ENCODE results near the gene LRRC58.

Gene LRRC58

GRCh38 chr3:120368172-120368571 is 19.0 kb upstream of the LRRC58 start:
- no peaks in the 10 kb centered on the region for H3K27me3 ChIP-seq (ENCODE audit: control insufficient read depth, insufficient read depth, low read length)
- no peak overlapping the region for H3K4me3 ChIP-seq (ENCODE audit: low read length)
- no CpG with 5 or more reads among the region's 3 CpGs for WGBS (ENCODE audit: insufficient coverage, insufficient read length)
- H3K9me3 ChIP-seq (ENCODE audit: control insufficient read depth, insufficient read depth, low read length) = no peaks in the 10 kb centered on the region
- no peak for DNase-seq (ENCODE audit: low read depth, low spot score)
- H3K4me1 ChIP-seq (ENCODE audit: control insufficient read depth, insufficient read depth, low read length) = no peaks in the 10 kb centered on the region
- H3K27ac ChIP-seq (ENCODE audit: low read length) = no peak overlapping the region
- H3K36me3 ChIP-seq (ENCODE audit: control insufficient read depth, insufficient read depth, low read length) = no peaks in the 10 kb centered on the region

- Histone ChIP-seq H3K27ac (ENCODE audit: low read length) (no peak overlapping the region), H3K4me1 (ENCODE audit: control insufficient read depth, insufficient read depth, low read length) (no peaks in the 10 kb centered on the region), H3K9me3 (ENCODE audit: control insufficient read depth, insufficient read depth, low read length) (no peaks in the 10 kb centered on the region), H3K4me3 (ENCODE audit: low read length) (no peak overlapping the region), H3K27me3 (ENCODE audit: control insufficient read depth, insufficient read depth, low read length) (no peaks in the 10 kb centered on the region), H3K36me3 (ENCODE audit: control insufficient read depth, insufficient read depth, low read length) (no peaks in the 10 kb centered on the region)
- DNase-seq (ENCODE audit: low read depth, low spot score) = no peak
- WGBS (ENCODE audit: insufficient coverage, insufficient read length) = no CpG with 5 or more reads among the region's 1 CpG
Observed at GRCh38 chr3:120364821-120365220, 15.7 kb upstream of the LRRC58 start.

DNA sequence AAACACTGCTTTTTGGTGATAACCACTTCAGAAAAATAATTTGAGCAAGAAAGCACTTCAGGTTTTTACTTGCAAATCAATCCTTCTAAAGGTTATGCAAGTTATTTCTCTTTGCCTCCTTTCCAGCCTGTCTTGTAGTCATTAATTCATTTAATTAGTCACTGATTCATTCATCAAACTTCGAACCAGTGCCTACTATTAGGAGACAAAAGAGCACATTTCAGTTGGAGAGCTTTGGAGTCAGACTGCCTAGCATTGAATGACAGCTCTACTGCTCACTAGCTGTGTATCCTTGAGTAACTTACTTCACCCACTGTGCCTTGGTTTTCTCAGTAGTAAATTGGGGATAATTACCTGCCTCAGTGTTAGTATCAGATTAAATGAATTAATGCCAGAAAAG is 14.9 kb upstream of the LRRC58 start:
- H3K36me3 ChIP-seq (ENCODE audit: control insufficient read depth, insufficient read depth, low read length) = no peaks in the 10 kb centered on the region
- no peak overlapping the region for H3K27ac ChIP-seq (ENCODE audit: low read length)
- DNase-seq (ENCODE audit: low read depth, low spot score) = no peak
- H3K4me3 ChIP-seq (ENCODE audit: low read length) = no peak overlapping the region
- H3K9me3 ChIP-seq (ENCODE audit: control insufficient read depth, insufficient read depth, low read length) = no peaks in the 10 kb centered on the region
- no peaks in the 10 kb centered on the region for H3K27me3 ChIP-seq (ENCODE audit: control insufficient read depth, insufficient read depth, low read length)
- no peaks in the 10 kb centered on the region for H3K4me1 ChIP-seq (ENCODE audit: control insufficient read depth, insufficient read depth, low read length)
- WGBS (ENCODE audit: insufficient coverage, insufficient read length) = no CpG with 5 or more reads among the region's 1 CpG

DNA sequence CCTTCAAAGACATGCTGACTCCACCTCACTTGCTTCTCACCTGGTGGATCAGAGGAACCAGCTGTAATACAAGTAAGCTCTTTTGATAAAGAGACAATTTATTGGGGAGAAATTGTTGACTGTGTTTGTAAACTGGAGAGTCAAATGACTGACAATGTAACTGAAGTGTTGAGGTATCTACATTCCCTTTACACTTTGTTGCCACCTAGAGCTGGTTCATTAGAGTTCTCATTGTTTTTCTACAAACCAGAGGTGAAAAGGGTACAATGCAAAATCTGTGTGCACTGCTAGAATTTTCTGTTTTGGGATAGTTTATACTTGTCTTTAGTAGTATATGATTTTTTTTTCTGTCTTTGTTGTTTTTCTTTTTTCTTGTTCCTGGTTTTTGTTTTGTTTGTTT is 8.7 kb upstream of the LRRC58 start:
- H3K4me3 ChIP-seq (ENCODE audit: low read length) = no peak overlapping the region
- no peak overlapping the region for H3K27ac ChIP-seq (ENCODE audit: low read length)
- no peaks in the 10 kb centered on the region for H3K36me3 ChIP-seq (ENCODE audit: control insufficient read depth, insufficient read depth, low read length)
- no peaks in the 10 kb centered on the region for H3K4me1 ChIP-seq (ENCODE audit: control insufficient read depth, insufficient read depth, low read length)
- H3K9me3 ChIP-seq (ENCODE audit: control insufficient read depth, insufficient read depth, low read length) = no peaks in the 10 kb centered on the region
- no peak for DNase-seq (ENCODE audit: low read depth, low spot score)
- no peaks in the 10 kb centered on the region for H3K27me3 ChIP-seq (ENCODE audit: control insufficient read depth, insufficient read depth, low read length)

DNA sequence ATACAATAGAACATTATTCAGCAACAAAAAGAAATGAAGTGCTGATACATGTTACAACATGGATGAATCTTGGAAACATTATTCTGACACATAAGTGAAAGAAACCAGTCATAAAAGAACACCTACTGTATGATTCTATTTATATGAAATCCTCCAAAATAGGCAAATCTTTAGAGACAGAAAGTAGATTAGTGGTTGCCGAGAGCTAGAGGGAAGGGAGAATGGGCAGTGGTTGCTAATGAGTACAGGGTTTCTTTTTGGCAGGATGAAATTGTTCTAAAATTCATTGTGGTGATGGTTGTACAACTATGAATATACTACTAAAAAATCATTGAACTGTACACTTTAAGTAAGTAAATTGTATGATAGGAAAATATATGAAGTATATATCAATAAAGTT is 6.3 kb upstream of the LRRC58 start:
- no peak for DNase-seq (ENCODE audit: low read depth, low spot score)
- no peaks in the 10 kb centered on the region for H3K27me3 ChIP-seq (ENCODE audit: control insufficient read depth, insufficient read depth, low read length)
- H3K27ac ChIP-seq (ENCODE audit: low read length) = no peak overlapping the region
- no peaks in the 10 kb centered on the region for H3K36me3 ChIP-seq (ENCODE audit: control insufficient read depth, insufficient read depth, low read length)
- H3K4me1 ChIP-seq (ENCODE audit: control insufficient read depth, insufficient read depth, low read length) = no peaks in the 10 kb centered on the region
- no peaks in the 10 kb centered on the region for H3K9me3 ChIP-seq (ENCODE audit: control insufficient read depth, insufficient read depth, low read length)
- H3K4me3 ChIP-seq (ENCODE audit: low read length) = no peak overlapping the region
- no CpG with 5 or more reads among the region's 1 CpG for WGBS (ENCODE audit: insufficient coverage, insufficient read length)

DNA sequence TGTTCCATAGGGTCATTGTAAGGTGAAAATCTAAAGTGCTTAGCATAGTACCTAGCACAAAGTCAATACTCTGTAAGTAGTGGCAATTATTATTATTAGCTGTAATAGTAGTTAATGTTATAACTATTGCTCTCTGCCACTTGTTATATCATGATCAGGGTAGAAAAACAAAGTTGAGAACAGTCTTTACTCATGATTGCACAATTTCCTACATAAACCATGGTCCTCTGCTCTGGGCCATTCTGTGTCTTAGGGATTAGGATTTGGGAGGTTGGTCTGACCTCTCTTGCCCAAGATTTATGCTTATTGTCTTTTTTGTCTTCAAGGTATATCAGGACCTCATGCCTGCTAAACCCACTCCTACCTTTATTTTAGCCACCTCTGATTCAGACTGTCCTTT is 4.3 kb upstream of the LRRC58 start:
- no peaks in the 10 kb centered on the region for H3K27me3 ChIP-seq (ENCODE audit: control insufficient read depth, insufficient read depth, low read length)
- no peak overlapping the region for H3K4me3 ChIP-seq (ENCODE audit: low read length)
- no peaks in the 10 kb centered on the region for H3K9me3 ChIP-seq (ENCODE audit: control insufficient read depth, insufficient read depth, low read length)
- H3K4me1 ChIP-seq (ENCODE audit: control insufficient read depth, insufficient read depth, low read length) = no peaks in the 10 kb centered on the region
- no peaks in the 10 kb centered on the region; the same call in 1 of the 2 replicates for H3K36me3 ChIP-seq (ENCODE audit: control insufficient read depth, insufficient read depth, low read length)
- DNase-seq (ENCODE audit: low read depth, low spot score) = no peak
- H3K27ac ChIP-seq (ENCODE audit: low read length) = no peak overlapping the region

- H3K4me3 ChIP-seq (ENCODE audit: low read length) = no peak overlapping the region
- no peaks in the 10 kb centered on the region; the same call in 1 of the 2 replicates for H3K36me3 ChIP-seq (ENCODE audit: control insufficient read depth, insufficient read depth, low read length)
- no peaks in the 10 kb centered on the region for H3K9me3 ChIP-seq (ENCODE audit: control insufficient read depth, insufficient read depth, low read length)
- DNase-seq (ENCODE audit: low read depth, low spot score) = no peak
- no peaks in the 10 kb centered on the region for H3K27me3 ChIP-seq (ENCODE audit: control insufficient read depth, insufficient read depth, low read length)
- H3K27ac ChIP-seq (ENCODE audit: low read length) = no peak overlapping the region
- no CpG with 5 or more reads among the region's 4 CpGs for WGBS (ENCODE audit: insufficient coverage, insufficient read length)
- H3K4me1 ChIP-seq (ENCODE audit: control insufficient read depth, insufficient read depth, low read length) = no peaks in the 10 kb centered on the region
Observed at GRCh38 chr3:120352017-120352416, 2.9 kb upstream of the LRRC58 start.

GRCh38 chr3:120350401-120350941 is 1.3 kb upstream of the LRRC58 start:
- Histone ChIP-seq H3K4me3 (ENCODE audit: low read length) (no peak overlapping the region), H3K27me3 (ENCODE audit: control insufficient read depth, insufficient read depth, low read length) (no peaks in the 10 kb centered on the region), H3K27ac (ENCODE audit: low read length) (no peak overlapping the region), H3K9me3 (ENCODE audit: control insufficient read depth, insufficient read depth, low read length) (no peaks in the 10 kb centered on the region), H3K36me3 (ENCODE audit: control insufficient read depth, insufficient read depth, low read length) (no peaks in the 10 kb centered on the region; the same call in 1 of the 2 replicates), H3K4me1 (ENCODE audit: control insufficient read depth, insufficient read depth, low read length) (no peaks in the 10 kb centered on the region)
- WGBS (ENCODE audit: insufficient coverage, insufficient read length) = 100% methylated on average over 1 of the region's 8 CpGs
- no peak for DNase-seq (ENCODE audit: low read depth, low spot score)

- no CpG with 5 or more reads among the region's 6 CpGs for WGBS (ENCODE audit: insufficient coverage, insufficient read length)
- Histone ChIP-seq H3K4me1 (ENCODE audit: control insufficient read depth, insufficient read depth, low read length) (no peaks in the 10 kb centered on the region), H3K4me3 (ENCODE audit: low read length) (peak overlapping the region; percentile 82; the same call in 1 of the 2 replicates), H3K9me3 (ENCODE audit: control insufficient read depth, insufficient read depth, low read length) (no peaks in the 10 kb centered on the region), H3K36me3 (ENCODE audit: control insufficient read depth, insufficient read depth, low read length) (no peaks in the 10 kb centered on the region; the same call in 1 of the 2 replicates), H3K27me3 (ENCODE audit: control insufficient read depth, insufficient read depth, low read length) (no peaks in the 10 kb centered on the region), H3K27ac (ENCODE audit: low read length) (no peak overlapping the region)
- DNase-seq (ENCODE audit: low read depth, low spot score) = no peak
Observed at GRCh38 chr3:120349855-120350125, 636 bp upstream of the LRRC58 start.

DNA sequence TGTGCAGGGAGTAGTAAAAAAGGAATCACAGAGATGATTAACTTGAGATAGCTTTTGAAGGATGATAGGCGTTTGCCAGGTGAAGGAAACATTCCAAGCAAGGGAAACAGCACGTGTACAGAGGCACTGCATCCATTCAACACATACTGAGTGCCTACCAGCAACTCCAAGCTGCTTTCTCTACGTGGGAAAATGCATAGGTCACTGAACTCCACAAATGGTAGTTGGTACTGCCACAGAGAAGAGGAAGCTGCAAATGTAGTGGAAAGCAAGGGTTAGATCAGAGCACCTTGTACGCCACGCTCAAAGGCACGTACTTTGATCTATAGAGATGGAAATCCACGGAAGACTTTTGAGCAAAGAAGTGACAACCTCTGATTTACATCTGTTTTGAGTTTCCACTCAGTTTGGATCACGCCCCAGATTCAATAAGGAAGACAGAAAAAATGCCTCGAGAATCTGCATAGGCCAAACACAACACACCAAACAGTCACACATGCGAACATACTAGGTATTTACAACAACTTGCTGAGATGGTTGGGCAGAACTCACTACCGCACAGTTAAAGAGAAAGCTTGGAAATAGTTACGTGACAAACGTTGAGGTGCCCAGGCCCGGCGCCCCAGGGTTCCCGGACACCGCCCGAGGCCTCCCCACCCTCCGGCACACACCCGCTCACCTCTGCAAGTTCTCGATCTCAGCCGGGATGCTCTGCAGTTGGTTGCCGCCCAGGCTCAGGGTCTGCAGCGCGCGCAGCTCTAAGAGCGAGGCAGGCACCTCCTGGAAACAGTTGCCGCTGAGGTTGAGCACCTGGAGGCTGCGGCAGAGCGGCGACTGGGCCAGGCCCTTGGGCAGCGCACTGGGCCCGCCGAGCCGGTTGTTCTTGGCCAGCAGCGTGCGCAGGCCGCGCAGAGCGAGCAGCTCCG is 826 bp downstream of the LRRC58 start:
- Histone ChIP-seq H3K27me3 (ENCODE audit: control insufficient read depth, insufficient read depth, low read length) (no peaks in the 10 kb centered on the region), H3K4me3 (ENCODE audit: low read length) (peak overlapping the region; percentile 82), H3K27ac (ENCODE audit: low read length) (no peak overlapping the region), H3K4me1 (ENCODE audit: control insufficient read depth, insufficient read depth, low read length) (no peaks in the 10 kb centered on the region), H3K9me3 (ENCODE audit: control insufficient read depth, insufficient read depth, low read length) (no peaks in the 10 kb centered on the region), H3K36me3 (ENCODE audit: control insufficient read depth, insufficient read depth, low read length) (no peaks in the 10 kb centered on the region; the same call in 1 of the 2 replicates)
- no peak for DNase-seq (ENCODE audit: low read depth, low spot score)
- WGBS (ENCODE audit: insufficient coverage, insufficient read length) = no CpG with 5 or more reads among the region's 41 CpGs

- DNase-seq (ENCODE audit: low read depth, low spot score) = no peak
- no CpG with 5 or more reads among the region's 1 CpG for WGBS (ENCODE audit: insufficient coverage, insufficient read length)
- no peaks in the 10 kb centered on the region; the same call in 1 of the 2 replicates for H3K36me3 ChIP-seq (ENCODE audit: control insufficient read depth, insufficient read depth, low read length)
- 0 out of 2 replicates have a peak, but pooled peaks cover 1% of the 10 kb centered on the region for H3K4me1 ChIP-seq (ENCODE audit: control insufficient read depth, insufficient read depth, low read length)
- no peak overlapping the region for H3K4me3 ChIP-seq (ENCODE audit: low read length)
- H3K27me3 ChIP-seq (ENCODE audit: control insufficient read depth, insufficient read depth, low read length) = no peaks in the 10 kb centered on the region
- H3K27ac ChIP-seq (ENCODE audit: low read length) = no peak overlapping the region
- no peaks in the 10 kb centered on the region for H3K9me3 ChIP-seq (ENCODE audit: control insufficient read depth, insufficient read depth, low read length)
Observed at GRCh38 chr3:120344349-120344748, 4.8 kb downstream of the LRRC58 start.

All from iPS DF 6.9 (cell line).